Right lobe of liver (tissue), 4 donors: ENCODE measurements around the gene RIPOR2.

ENCODE experiments used
- CTCF ChIP-seq, 4 donors: fragments of 200-600 bp in 3 of 4; fragments of 450-650 bp in 1 of 4; IDR thresholded peaks; one replicate each; pipeline versions ENCODE4 v1.5.1 to v1.8.0; 2016 to 2022; ENCODE audit warnings: antibody characterized with exemption in 4 of 4, mild to moderate bottlenecking in 2 of 4
- POLR2A ChIP-seq: fragments of 450-650 bp; IDR thresholded peaks from one replicate; pipeline ENCODE4 v1.6.1; 2017; ENCODE audit warnings: antibody characterized with exemption, mild to moderate bottlenecking
- donor health status: DM: no; HTN: no; CAD: no.
- donor health status: DM: no; HTN: no; CAD: no.
- donor health status: DM: no; HTN: yes; CAD: no.

GRCh38 chr6:24845578-24845977 lies 90.2 kb downstream of the RIPOR2 start:
- TF ChIP-seq CTCF (IDR thresholded peaks at IDR 0.05) (no peak), POLR2A (no peak)
